Measurements from ENCODE around the gene RPIA. TPM values are rescaled to one million over a fixed set of nuclear protein-coding genes. Genes with fewer than 3 reads are reported as not detected.
"Not testable (repeated sequence)": the region's sequence is repeated elsewhere in the genome, so short reads cannot be mapped to it uniquely, and the experiment has no call there.

The RPIA gene
- total RNA-seq = 10 to 100 TPM; 82.7 to 84.1 TPM

DNA sequence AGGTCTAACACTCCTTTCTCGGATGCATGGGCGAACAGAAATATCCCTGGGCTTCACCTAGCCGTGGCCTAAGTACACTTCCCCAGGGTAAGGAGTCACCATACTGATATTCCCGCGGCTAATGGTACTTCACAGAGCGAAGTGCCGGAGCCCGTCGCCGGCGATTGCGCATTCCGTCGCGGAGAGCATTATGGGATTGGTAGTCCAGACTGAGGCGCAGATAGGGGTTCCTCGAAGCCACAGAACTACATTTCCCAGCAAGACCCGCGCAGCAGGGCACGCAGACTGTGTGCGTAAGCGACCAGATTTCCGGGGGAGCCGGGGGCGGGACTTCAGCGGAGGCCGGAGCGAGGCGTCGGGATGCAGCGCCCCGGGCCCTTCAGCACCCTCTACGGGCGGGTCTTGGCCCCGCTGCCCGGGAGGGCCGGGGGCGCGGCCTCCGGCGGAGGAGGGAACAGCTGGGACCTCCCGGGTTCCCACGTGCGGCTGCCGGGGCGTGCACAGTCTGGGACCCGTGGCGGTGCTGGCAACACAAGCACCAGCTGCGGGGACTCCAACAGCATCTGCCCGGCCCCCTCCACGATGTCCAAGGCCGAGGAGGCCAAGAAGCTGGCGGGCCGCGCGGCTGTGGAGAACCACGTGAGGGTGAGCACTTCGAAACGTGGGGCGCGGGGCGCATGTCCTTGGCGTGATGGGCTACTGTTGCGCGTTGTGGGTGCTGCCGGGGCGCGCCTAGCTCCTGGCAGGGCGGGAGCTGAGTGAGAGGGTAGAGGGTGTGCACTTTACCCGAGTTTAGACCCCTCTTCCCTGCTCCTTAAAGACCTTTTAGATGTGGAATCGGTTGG, at the start of gene RPIA:
RPIA (plus strand) TSS at position 335 of the 845 bp plus-strand sequence; CDS start at position 361, 26 bp downstream.
- POLR2A ChIA-PET = interaction anchor here (1.1 to 1.8 kb wide), 4 partner anchors 54 to 66 kb away, joined by 4 to 7 read pairs (median 4); partner anchors contain the start of gene EIF2AK3
- CTCF ChIA-PET = interaction anchor here (0.6 to 1.3 kb wide), 12 partner anchors 10 to 98 kb away, joined by 3 to 8 read pairs (median 3); no protein-coding TSS in a partner anchor

DNA sequence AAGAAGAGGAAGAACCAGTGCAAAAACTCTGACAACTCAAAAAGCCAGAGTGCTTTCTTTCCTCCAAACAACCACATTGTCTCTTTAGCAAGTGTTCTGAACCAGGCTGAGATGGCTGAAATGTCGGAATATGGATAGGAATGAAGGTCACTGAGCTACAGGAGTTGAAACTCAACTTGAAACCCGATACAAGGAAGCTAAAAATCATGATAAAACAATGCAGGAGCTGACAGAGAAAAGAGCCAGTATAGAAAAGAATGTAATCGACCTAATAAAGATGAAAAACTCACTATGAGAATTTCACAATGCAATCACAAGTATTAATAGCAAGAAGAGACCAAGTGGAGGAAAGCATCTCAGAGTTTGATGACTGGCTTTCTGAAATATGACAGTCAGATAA, 49.2 kb upstream of the RPIA start:
- CTCF ChIA-PET = interaction anchor here (1.2 kb wide), 1 partner anchor 12 kb away, joined by 3 read pairs; no protein-coding TSS in a partner anchor
- POLR2A ChIA-PET = no interaction called here

DNA sequence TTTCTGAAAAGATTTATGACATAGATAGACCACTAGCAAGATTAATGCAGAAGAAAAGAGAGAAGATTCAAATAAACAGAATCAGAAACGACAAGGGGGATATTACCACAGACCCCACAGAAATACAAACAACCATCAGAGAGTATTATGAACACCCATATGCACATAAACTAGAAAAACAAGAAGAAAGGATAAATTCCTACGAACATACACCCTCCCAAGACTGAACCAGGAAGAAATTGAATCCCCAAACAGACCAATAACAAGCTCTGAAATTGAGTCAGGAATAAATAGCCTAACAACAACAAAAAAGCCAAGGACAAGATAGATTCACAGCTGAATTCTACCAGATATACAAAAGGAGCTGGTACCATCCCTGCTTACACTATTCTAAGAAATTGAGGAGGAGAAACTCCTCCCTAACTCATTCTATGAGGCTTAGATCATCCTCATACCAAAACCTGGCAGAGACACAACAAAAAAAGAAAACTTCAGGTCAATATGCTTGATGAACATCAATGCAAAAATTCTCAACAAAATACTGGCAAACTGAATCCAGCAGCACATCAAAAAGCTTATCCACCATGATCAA, 46.1 kb upstream of the RPIA start:
- POLR2A ChIA-PET = not testable (repeated sequence)
- CTCF ChIA-PET = interaction anchor here (0.7 kb wide), 1 partner anchor 8 kb away, joined by 3 read pairs; no protein-coding TSS in a partner anchor

DNA sequence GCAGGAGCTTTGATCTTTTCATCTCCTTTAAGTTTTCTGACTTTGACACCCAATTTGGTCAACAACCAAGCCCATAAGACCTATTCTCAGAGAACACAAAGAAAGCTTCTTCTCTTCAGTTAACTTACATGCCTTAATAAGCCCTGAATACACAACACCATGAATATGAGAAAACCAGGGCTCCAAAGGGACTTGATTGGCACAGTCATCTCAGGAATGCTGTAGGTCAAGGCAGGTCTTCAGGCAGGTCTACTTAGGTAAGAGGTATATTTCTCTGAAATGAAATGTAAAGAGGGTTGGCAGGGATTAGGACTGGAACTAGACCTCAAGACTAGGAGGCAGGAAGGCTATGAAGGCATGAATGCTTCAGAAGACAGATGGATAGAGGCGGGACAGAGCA, 39.8 kb upstream of the RPIA start:
- POLR2A ChIA-PET = no interaction called here
- CTCF ChIA-PET = no interaction called here

DNA sequence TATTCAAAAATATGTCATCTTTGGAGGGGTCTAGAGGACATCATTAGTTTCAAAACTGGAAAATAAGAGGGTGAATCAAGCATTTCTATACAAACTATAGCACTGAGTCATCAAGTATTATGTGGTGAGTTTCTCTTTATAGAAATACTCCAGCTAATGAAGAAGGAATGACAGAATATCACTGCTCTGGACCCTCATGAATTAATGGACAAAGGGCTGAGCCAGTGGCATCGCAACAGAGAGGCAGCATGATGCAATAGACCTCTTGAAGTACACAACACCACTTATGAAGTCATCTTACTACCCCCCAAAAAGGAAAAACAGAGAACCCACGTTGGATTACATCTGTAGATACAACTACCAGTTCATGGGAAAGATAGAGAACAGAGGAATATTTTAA, 36.8 kb upstream of the RPIA start:
- POLR2A ChIA-PET = no interaction called here
- CTCF ChIA-PET = interaction anchor here (1.1 to 1.3 kb wide), 4 partner anchors 13 to 64 kb away, joined by 3 to 6 read pairs (median 4); no protein-coding TSS in a partner anchor

DNA sequence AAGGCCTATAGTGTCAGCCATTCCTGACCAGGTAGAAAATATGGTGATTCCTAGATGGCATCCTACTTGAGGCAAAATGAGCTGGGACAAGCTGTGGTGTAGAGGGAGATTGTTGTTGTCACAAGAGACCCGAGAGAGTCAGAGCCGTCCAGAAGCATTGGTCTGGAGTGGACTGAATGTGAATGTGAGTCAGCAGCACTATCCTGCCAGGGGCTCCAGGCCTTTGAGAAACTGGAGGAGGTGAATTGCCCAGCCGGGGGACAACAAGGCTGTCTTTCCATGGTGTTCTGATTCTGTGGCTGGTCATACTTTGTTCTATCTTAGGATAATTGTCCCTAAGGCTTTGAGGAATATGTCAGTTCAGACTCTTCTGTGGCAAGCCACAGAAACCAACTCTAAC, 34.8 kb upstream of the RPIA start:
- ChIA-PET CTCF (interaction anchor here (1.4 kb wide), 1 partner anchor 15 kb away, joined by 5 read pairs; no protein-coding TSS in a partner anchor), POLR2A (no interaction called here)

DNA sequence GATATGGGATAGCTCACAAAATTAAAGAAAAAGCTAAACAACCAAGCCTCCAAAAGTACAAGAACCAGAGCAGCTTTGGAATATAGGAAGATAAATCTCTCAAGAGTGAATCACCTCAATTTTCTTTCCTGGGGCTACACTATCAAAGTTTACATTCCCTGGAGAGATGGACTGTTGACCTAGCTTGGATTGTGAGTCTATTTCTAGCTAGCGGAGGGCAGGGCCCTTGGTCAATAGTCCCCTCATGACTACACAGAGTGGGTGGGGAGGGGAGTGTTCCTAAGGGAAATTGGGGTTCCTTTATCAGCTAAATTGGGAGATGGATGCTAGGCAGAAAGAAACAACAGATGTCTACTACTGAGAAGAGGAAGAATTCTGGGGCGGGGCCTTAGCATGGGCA, 34.3 kb upstream of the RPIA start:
- POLR2A ChIA-PET = no interaction called here
- CTCF ChIA-PET = interaction anchor here (1.4 kb wide), 1 partner anchor 15 kb away, joined by 5 read pairs; no protein-coding TSS in a partner anchor

DNA sequence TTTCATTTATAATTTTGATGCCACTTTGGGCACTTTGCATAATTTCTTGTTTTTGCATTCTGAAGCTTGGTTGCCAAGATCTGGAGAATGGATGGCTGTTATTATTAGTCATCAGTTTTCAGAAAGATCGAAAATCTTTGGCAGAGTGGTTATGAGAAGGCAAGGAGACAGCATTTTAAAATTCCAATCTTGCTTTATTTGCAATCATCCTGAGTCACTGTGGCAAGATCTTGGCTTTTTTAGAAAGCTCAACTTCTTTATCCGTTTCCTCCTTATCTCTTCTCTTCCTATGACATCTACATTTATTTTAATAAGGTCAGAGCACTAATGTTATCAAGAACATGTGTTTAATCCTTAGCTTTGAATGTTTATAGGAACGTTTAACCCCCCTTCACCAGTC, 33.1 kb upstream of the RPIA start:
- ChIA-PET POLR2A (no interaction called here), CTCF (interaction anchor here (1.4 kb wide), 1 partner anchor 13 kb away, joined by 5 read pairs; no protein-coding TSS in a partner anchor)

DNA sequence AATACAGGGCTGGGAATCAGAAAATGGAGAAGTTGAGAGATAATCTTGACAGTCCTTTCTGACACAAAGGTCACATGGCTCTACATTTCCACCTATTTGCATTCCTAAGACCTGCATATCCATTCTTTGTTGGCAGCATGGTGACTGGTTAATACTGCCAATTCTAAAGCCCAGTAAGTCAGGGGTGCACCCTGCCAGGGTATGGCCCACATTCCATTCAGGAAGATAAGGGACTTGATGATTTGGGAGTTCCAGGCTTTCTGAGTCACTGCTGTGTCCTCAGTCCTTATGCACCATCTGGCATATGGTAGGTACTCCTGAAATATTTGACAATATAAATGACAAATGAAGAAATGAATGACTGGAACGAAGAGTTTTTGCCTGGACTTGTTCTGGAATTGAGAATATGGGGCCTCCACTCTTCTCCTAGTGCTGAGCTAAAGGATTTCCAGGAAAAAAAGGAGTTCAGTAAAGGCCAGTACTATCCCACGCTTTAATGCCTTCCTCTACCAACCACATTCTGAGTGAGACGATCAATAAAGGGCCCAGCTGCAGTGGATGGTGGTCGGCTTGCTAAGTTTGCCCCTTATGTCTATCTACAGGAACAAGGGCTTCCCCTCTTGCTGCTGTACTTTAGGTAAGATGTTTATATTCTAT, 32.5 kb upstream of the RPIA start:
- CTCF ChIA-PET = interaction anchor here (0.9 to 1.4 kb wide), 2 partner anchors 13 kb away, joined by 3 to 5 read pairs; no protein-coding TSS in a partner anchor
- POLR2A ChIA-PET = no interaction called here

DNA sequence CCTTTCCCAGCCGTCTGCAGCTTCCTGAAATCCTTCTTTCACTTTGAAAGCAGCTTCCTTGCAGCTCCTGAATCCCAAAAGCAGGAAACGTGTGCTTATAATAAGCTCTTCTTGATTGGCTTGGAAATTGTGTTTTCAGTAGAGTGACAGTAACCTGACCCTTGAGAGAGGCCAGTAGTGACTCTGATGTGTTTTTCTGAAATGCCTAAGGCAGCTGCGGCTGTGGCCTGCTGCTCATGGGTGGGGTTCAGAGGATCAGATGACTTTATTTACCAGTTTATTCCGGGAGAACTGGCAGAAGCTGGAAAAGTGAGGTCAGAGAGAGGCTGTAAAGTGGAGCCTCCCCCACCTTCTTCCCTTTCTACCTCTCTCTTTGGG, 31.9 kb upstream of the RPIA start:
- POLR2A ChIA-PET = no interaction called here
- CTCF ChIA-PET = interaction anchor here (0.9 kb wide), 1 partner anchor 12 kb away, joined by 3 read pairs; no protein-coding TSS in a partner anchor

DNA sequence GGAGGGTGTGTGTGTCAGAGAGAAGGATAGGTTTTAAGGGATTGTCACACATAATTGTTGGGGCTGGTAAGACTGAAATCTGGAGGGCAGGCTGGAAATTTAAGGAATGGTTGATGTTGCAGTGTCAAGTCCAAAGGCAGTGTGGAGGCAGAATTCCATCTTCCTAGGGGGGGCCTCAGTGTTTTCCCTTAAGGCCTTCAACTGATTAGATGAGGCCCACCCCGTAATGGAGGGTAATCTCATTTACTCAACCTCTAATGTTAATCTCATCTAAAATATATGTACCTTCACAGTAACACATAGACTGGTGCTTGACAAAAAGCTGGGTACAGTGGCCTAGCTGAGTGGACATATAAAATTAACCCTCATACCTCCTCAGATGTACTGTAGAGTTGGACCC, 30.9 kb upstream of the RPIA start:
- ChIA-PET POLR2A (no interaction called here), CTCF (no interaction called here)

DNA sequence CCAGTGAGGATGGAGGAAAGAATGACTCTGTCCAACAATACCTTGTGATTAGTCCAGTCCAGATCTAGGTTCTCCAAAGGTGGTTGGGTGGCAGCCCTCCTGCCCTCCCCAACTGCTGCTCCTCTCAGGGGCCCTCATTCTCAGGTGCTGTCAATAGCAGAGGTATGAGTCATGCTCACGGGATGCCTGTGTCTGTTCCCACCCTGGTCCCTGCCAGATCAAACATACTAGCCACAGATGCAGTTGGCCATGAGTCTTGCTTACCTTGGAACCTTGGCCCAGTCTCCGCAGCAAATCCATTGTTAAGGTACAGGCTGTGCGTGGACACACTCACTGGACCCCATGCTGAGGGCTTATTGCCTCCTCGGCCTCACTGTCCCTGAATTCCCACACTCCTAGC, 24.9 kb upstream of the RPIA start:
- CTCF ChIA-PET = no interaction called here
- POLR2A ChIA-PET = no interaction called here

DNA sequence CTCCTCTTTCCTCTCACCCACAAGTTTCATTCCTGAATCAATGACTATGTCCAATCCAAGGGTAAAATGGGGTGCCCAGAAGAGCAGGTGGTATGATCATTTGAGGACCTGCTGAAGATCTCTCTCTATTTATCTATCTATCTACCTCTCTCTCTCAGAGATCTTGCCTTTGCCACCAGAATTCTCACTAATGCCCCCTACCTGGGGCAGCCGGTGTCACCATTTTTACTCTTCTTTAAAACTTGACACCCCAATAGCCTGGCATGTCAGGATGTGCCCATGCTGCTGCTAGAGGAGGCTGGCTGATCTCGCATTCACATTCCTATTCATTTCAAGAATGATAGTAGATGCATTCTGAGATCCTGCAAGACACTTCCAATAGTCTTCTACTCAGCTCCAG, 24.3 kb upstream of the RPIA start:
- ChIA-PET CTCF (interaction anchor here (1.6 kb wide), 1 partner anchor 76 kb away, joined by 4 read pairs; no protein-coding TSS in a partner anchor), POLR2A (no interaction called here)

DNA sequence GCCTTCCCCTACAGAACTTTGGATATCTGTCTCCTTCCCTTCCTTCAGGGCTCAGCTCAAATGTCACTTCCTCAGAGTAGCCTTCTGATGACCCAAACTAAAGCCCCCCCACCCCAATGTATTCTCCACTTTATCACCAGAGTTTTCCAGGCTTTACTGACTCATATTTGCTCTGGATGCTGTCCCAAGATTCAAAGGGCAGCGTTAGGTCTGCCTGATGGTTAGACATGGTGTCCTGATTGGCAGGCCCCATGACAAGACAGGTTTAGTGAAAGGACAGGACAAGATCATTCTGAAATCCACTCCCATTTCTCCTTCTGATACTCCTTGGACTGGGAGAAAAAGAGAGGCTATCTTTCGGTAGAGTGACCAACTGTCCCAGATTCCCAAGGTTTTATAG, 22.6 kb upstream of the RPIA start:
- POLR2A ChIA-PET = no interaction called here
- CTCF ChIA-PET = interaction anchor here (0.8 to 1.8 kb wide), 6 partner anchors 23 to 82 kb away, joined by 3 to 5 read pairs (median 3); partner anchors contain the start of gene RPIA

DNA sequence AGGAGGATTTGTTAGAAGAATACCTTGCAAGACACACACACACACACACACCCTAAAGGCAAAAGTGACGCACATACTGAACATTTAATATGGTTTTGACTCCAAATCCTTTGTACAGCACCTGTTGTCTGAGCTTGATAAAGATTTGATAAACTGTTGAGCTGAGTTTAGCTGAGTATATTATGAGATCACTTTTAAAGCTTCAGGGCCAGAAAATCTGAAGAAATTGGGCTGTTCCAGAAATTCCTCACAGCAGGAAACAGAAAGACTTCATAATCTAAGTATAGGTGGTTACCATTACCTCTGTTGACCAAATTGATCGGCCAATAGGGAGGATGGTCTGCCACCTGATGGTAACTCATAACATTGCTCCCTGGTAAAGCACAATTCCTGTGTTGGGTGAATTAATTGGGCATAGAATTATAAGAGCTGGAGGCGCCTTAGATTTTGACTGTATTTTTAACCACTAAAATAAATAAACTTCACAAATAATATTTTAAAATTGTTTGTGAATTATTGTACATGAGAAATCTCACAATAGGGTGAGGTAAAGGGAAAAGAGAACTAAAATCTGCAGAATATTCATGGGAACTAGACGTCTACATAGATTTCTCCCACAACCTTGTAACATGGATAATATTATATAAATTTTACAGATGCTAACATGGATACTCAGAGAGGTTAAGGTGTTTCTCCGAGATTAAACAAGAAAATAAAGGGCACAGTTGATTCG, 21.8 kb upstream of the RPIA start:
- ChIA-PET POLR2A (no interaction called here), CTCF (interaction anchor here (0.6 to 1.8 kb wide), 7 partner anchors 22 to 95 kb away, joined by 3 to 5 read pairs (median 3); partner anchors contain the start of gene RPIA)

DNA sequence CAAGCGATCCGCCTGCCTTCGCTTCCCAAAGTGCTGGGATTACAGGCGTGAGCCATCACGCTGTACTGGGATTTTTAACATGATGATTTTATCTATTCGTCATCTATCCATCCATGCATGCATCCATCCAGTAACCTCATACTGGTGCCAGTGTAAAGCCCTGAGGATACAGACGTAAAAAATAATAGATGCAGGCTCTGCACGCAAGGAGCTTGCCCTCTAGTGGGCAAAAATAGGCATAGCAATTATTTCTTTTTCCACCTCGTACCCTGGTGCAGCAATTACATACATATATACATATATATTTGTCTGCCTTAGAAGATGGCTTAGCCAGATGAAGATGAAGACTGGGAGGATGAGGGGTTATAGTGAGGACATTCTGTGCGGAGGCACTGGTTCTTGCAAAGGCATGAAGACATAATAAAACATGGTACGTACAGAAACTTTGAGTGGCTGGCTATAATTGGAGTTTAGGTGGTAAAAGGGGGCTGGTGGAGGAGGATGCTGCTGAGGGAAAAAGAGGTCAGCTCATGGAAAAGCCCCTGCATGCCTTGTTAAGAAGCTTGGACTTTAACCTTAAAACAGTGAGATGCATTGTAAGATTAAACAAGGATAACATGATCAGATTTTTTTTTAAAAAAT, 19.6 kb upstream of the RPIA start:
- ChIA-PET CTCF (interaction anchor here (0.6 to 2.1 kb wide), 22 partner anchors 12 to 344 kb away, joined by 3 to 11 read pairs (median 4); no protein-coding TSS in a partner anchor), POLR2A (no interaction called here)

DNA sequence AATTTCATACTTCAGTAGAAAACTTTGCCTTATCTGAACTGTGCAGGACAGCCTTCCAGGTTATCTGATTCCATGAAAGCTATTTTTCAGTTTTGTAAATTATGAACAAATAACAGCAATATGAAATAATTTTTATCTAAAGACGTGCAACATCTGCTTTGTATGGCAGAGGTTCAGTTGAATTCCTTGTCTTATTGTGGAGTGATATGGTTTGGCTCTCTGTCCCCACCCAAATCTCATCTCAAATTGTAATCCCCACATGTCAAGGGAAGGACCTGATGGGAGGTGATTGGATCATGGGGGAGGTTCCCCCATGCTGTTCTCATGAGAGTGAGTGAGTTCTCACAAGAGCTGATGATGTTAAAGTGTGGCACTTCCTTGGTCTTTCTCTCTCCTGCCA, 18.1 kb upstream of the RPIA start:
- ChIA-PET CTCF (interaction anchor here (1.0 kb wide), 1 partner anchor 82 kb away, joined by 3 read pairs; no protein-coding TSS in a partner anchor), POLR2A (no interaction called here)

DNA sequence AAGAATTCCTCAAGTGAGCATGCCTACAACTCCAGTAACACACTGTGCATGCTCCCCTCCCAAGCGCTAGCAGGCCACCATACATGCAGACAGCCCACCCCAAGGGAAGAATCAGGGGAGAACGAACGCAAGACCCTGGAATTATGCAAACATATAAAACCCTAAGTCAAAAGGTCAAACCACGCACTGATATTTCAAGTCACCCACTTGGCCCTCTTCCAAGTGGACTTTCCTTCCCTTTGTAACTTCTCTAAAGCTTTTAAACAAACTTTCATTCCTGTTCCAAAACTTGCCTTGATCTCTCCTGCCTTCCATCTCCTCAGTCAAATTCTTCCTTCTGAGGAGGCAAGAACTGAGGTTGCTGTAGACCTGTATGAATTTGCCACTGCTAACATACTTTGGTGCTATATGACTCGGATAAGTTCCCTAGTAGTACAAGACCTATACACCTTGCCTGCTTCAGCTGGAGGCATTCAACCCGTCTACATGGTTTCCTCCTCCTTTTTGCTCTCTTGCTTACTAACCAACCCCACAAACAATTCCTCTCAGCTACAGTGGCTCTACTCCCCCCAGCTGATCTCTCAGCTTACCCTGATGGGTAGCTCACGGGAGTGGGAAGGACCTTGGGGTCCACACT, 11.1 kb upstream of the RPIA start:
- CTCF ChIA-PET = no interaction called here
- POLR2A ChIA-PET = no interaction called here
